ENCODE data around the gene WDR91. TPM values are rescaled to one million over a fixed set of nuclear protein-coding genes. Genes with fewer than 3 reads are reported as not detected.

The WDR91 gene
- total RNA-seq, 3 donors from 2014 or later (not counting 1 experiment from before 2014, with no cell fraction given) = 28.7 to 42.0 (median 39.2) TPM

GRCh38 chr7:135151533-135151932 lies 59.8 kb downstream of the WDR91 start:
- H3K4me3 Mint-ChIP-seq = peak overlapping the region; percentile 59
- peaks cover 21% of the 10 kb centered on the region for H3K4me1 ChIP-seq (ENCODE audit: control insufficient read depth, insufficient read depth, low read length)
- peaks cover 2% of the 10 kb centered on the region for H3K36me3 ChIP-seq (ENCODE audit: control insufficient read depth, insufficient read depth, low read length)
- no peaks in the 10 kb centered on the region for H3K27me3 ChIP-seq (ENCODE audit: control insufficient read depth, insufficient read depth, low read length)
- ATAC-seq (peak in 1 of 3 donors; percentile 14), DNase-seq (no peak)
- peaks cover 30% of the 10 kb centered on the region for H3K36me3 Mint-ChIP-seq
- no peaks in the 10 kb centered on the region for H3K27me3 Mint-ChIP-seq (ENCODE audit: low read depth in 2 of 2)
- H3K27ac Mint-ChIP-seq = peak overlapping the region; percentile 95 to 98
- intact Hi-C loops (cut with micrococcal nuclease) = no loop called here
- H3K4me1 Mint-ChIP-seq = peaks cover 76 to 77% of the 10 kb centered on the region in 2 donors
- H3K9me3 Mint-ChIP-seq = peaks cover 9 to 13% of the 10 kb centered on the region in 2 donors
- H3K9me3 ChIP-seq (ENCODE audit: control insufficient read depth, insufficient read depth, low read length) = peaks cover 4% of the 10 kb centered on the region
- 56% methylated on average over 6 of the region's 6 CpGs for WGBS (ENCODE audit: insufficient coverage)
- H3K27ac ChIP-seq (ENCODE audit: low read length) = peak overlapping the region; percentile 23
- TF ChIP-seq CTCF (IDR thresholded peaks at IDR 0.05) = no peak
- no peak overlapping the region for H3K4me3 ChIP-seq (ENCODE audit: low read length)

GRCh38 chr7:135151132-135151531 lies 60.2 kb downstream of the WDR91 start:
- Mint-ChIP-seq H3K4me1 (peaks cover 76 to 78% of the 10 kb centered on the region in 2 donors), H3K4me3 (peak overlapping the region; percentile 93), H3K36me3 (peaks cover 26% of the 10 kb centered on the region), H3K9me3 (peaks cover 6 to 9% of the 10 kb centered on the region in 2 donors), H3K27me3 (ENCODE audit: low read depth in 2 of 2) (no peaks in the 10 kb centered on the region), H3K27ac (peak overlapping the region; percentile 95 to 98)
- no peak for TF ChIP-seq CTCF (IDR thresholded peaks at IDR 0.05)
- ATAC-seq = no peak
- Histone ChIP-seq H3K9me3 (ENCODE audit: control insufficient read depth, insufficient read depth, low read length) (peaks cover 4% of the 10 kb centered on the region), H3K27me3 (ENCODE audit: control insufficient read depth, insufficient read depth, low read length) (no peaks in the 10 kb centered on the region), H3K36me3 (ENCODE audit: control insufficient read depth, insufficient read depth, low read length) (peaks cover 2% of the 10 kb centered on the region), H3K4me1 (ENCODE audit: control insufficient read depth, insufficient read depth, low read length) (peaks cover 21% of the 10 kb centered on the region), H3K4me3 (ENCODE audit: low read length) (no peak overlapping the region), H3K27ac (ENCODE audit: low read length) (peak overlapping the region; percentile 23)
- 79% methylated on average over 2 of the region's 2 CpGs for WGBS (ENCODE audit: insufficient coverage)
- no peak for DNase-seq
- intact Hi-C loops (cut with micrococcal nuclease) = no loop called here

- no peak overlapping the region for H3K4me3 ChIP-seq (ENCODE audit: low read length)
- H3K9me3 ChIP-seq (ENCODE audit: control insufficient read depth, insufficient read depth, low read length) = no peaks in the 10 kb centered on the region
- TF ChIP-seq CTCF (IDR thresholded peaks at IDR 0.05) = no peak
- peak overlapping the region; percentile 95 to 98 for H3K27ac Mint-ChIP-seq
- H3K27me3 ChIP-seq (ENCODE audit: control insufficient read depth, insufficient read depth, low read length) = no peaks in the 10 kb centered on the region
- H3K4me1 ChIP-seq (ENCODE audit: control insufficient read depth, insufficient read depth, low read length) = peaks cover 21% of the 10 kb centered on the region
- ATAC-seq (no peak), DNase-seq (no peak)
- H3K36me3 ChIP-seq (ENCODE audit: control insufficient read depth, insufficient read depth, low read length) = peaks cover 2% of the 10 kb centered on the region
- WGBS (ENCODE audit: insufficient coverage) = 87% methylated on average over 8 of the region's 8 CpGs
- H3K36me3 Mint-ChIP-seq = peaks cover 22% of the 10 kb centered on the region
- peak overlapping the region; percentile 93 for H3K4me3 Mint-ChIP-seq
- H3K27me3 Mint-ChIP-seq (ENCODE audit: low read depth in 2 of 2) = no peaks in the 10 kb centered on the region
- intact Hi-C loops (cut with micrococcal nuclease) = no loop called here
- H3K9me3 Mint-ChIP-seq = peaks cover 5 to 7% of the 10 kb centered on the region in 2 donors
- H3K4me1 Mint-ChIP-seq = peaks cover 76 to 80% of the 10 kb centered on the region in 2 donors
- H3K27ac ChIP-seq (ENCODE audit: low read length) = peak overlapping the region; percentile 23
Measured at GRCh38 chr7:135150072-135150782, 61.1 kb downstream of the WDR91 start.
